Measurements from ENCODE around the gene MACROH2A2. TPM values are rescaled to one million over a fixed set of nuclear protein-coding genes. Genes with fewer than 3 reads are reported as not detected.

The MACROH2A2 gene
- total and polyA plus RNA-seq, 8 donors, result 8.1 to 78.7 (median 71.3) TPM

Other genes starting within 250 kb of the MACROH2A2 start
- 10 to 100 TPM; 16.1 to 17.5 TPM for gene AIFM2, start 80.0 kb downstream of the MACROH2A2 start, total RNA-seq
- gene AIFM2, start 80.0 kb downstream of the MACROH2A2 start, polyA plus RNA-seq (ENCODE audit: insufficient read length in 6 of 6), result 1 to 10 TPM; 6.0 to 8.1 (median 6.3) TPM
- gene TYSND1, start 93.9 kb downstream of the MACROH2A2 start, total RNA-seq, result 10 to 100 TPM; 11.3 to 14.5 TPM
- 10 to 100 TPM; 10.2 to 13.2 (median 12.7) TPM for gene TYSND1, start 93.9 kb downstream of the MACROH2A2 start, polyA plus RNA-seq (ENCODE audit: insufficient read length in 6 of 6)
- gene SAR1A, start 117.7 kb downstream of the MACROH2A2 start, total RNA-seq, result 100 to 1,000 TPM; 165 to 219 TPM
- gene SAR1A, start 117.7 kb downstream of the MACROH2A2 start, polyA plus RNA-seq (ENCODE audit: insufficient read length in 6 of 6), result 100 to 1,000 TPM in 5 of 6 donors, 10 to 100 TPM in 1; 94.5 to 130 (median 124) TPM
- 100 to 1,000 TPM; 223 to 231 TPM for gene PPA1, start 180.6 kb downstream of the MACROH2A2 start, total RNA-seq
- 100 to 1,000 TPM; 102 to 143 (median 117) TPM for gene PPA1, start 180.6 kb downstream of the MACROH2A2 start, polyA plus RNA-seq (ENCODE audit: insufficient read length in 6 of 6)
- gene NPFFR1, start 231.2 kb downstream of the MACROH2A2 start, total RNA-seq, result under 1 TPM; 0.20 to 0.21 TPM
- under 1 TPM; 0.24 to 0.80 (median 0.53) TPM for gene NPFFR1, start 231.2 kb downstream of the MACROH2A2 start, polyA plus RNA-seq (ENCODE audit: insufficient read length in 6 of 6)